ENCODE measurements around the gene USP8. TPM values are rescaled to one million over a fixed set of nuclear protein-coding genes. Genes with fewer than 3 reads are reported as not detected.

USP8 gene
- total RNA-seq, result 59.3 TPM

DNA sequence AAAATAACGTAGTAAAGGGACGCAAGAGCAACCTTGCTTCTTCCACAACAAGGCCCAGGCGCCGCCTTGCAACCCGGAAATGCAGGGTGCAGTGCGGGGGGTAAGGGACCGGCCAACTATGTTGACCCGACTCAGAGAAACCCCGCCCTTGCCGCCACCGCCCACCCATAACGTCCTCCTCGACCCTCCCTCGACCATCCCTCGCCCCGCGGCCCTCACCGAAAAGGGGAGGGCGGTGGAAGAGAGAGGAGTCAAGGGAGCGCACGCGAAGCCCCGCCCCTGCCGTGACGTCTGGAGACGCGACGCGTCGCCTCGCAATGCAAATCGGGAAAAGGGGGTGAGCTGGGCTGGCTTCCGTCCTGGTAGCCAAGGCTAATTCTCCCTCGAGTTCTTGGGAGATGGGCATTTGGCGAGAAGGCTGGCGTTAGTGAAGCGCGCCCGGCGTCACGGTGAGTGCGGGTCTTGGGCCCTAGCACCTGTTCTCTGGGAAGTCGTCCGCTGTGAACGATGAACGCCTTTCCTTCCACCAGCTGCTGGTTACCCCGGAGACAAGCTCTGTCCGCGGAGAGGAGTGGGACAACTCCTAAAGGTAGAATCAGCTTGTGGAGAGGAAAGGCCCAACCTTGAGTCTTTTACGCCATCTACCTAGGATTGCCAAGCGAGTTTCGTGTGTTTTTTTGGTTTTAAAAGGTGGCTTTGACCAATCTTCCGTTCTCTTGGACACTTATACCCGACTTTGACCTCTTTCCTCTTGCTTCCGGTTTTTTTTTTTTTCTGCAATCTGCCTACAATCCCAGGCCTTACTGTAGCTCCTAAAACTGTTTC is at the start of gene USP8:
Gene USP8 (plus strand): TSS at position 340 of the 825 bp plus-strand sequence. CDS start 14,669 bp downstream, outside the sequence.

DNA sequence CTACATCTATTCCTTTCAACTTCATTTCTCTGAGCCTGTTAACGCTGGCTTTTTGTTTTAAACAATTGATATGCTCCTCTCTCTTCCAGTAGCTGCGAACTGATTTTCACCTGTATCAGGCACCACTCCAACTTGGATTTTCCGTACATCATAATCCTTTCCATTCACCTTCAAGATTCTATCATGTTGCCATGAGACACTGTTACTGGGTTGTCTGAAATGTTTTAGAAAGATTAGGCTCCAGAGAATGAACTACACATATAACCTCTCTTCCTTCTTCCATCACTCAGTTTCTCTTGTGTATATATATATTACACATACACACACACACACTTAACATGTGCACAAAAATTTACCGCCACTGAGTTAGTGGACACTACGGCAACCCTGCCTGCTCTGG is 122.4 kb downstream of the USP8 start, which contains the start of gene USP50:
Gene USP50 (minus strand): TSS at position 101 of the 400 bp plus-strand sequence. CDS start 141 bp downstream, outside the sequence.

Small RNAs within 50 kb of the gene (small RNA-seq; reads per million reads assigned to genes)
- not detected for gene RNA5SP395 (ENCODE audit: low replicate concordance)

Other genes with a start within 250 kb of the USP8 start
- 38.2 TPM for gene SLC27A2, start 242.2 kb upstream of the USP8 start, total RNA-seq
- gene HDC, start 158.7 kb upstream of the USP8 start, total RNA-seq, result 1.3 TPM
- gene GABPB1, start 69.2 kb upstream of the USP8 start, total RNA-seq, result 35.2 TPM
- gene USP50, start 122.3 kb downstream of the USP8 start, total RNA-seq, result 1.4 TPM